ENCODE measurements around the gene NAA35. TPM values are rescaled to one million over a fixed set of nuclear protein-coding genes. Genes with fewer than 3 reads are reported as not detected.
"Not testable (repeated sequence)": the region's sequence is repeated elsewhere in the genome, so short reads cannot be mapped to it uniquely, and the experiment has no call there.

Gene NAA35
- total RNA-seq, 1 experiment from 2014 or later = 35.6 TPM

- no peaks in the 10 kb centered on the region for H3K27me3 ChIP-seq (ENCODE audit: low read length)
- H2AFZ ChIP-seq (ENCODE audit: low read length) = no peak overlapping the region
- H4K20me1 ChIP-seq (ENCODE audit: insufficient read depth, low read depth, low read length) = no peaks in the 10 kb centered on the region
- no peak overlapping the region for H3K9ac ChIP-seq (ENCODE audit: low read length)
- no peaks in the 10 kb centered on the region for H3K79me2 ChIP-seq (ENCODE audit: low read length)
- no peak overlapping the region for H3K4me2 ChIP-seq (ENCODE audit: low read depth, low read length, poor library complexity, severe bottlenecking)
- H3K27ac ChIP-seq (ENCODE audit: low read length) = no peak overlapping the region
- H3K9me3 ChIP-seq (ENCODE audit: low read length) = no peaks in the 10 kb centered on the region
- no peak overlapping the region for H3K4me3 ChIP-seq (ENCODE audit: low read length)
- no peaks in the 10 kb centered on the region for H3K36me3 ChIP-seq (ENCODE audit: insufficient read depth, low read length)
- 0 out of 2 replicates have a peak, but pooled peaks cover 5% of the 10 kb centered on the region for H3K4me1 ChIP-seq (ENCODE audit: low read length)
- no peak for DNase-seq
- no peaks in the 10 kb centered on the region for H3K9me2 ChIP-seq (replicated peaks; ENCODE audit: insufficient read depth, low read length)
Observed at GRCh38 chr9:85905957-85906356, 35.0 kb upstream of the NAA35 start.

GRCh38 chr9:85909390-85909789, 31.6 kb upstream of the NAA35 start:
- H3K9me2 ChIP-seq (replicated peaks; ENCODE audit: insufficient read depth, low read length) = no peaks in the 10 kb centered on the region
- no peak overlapping the region for H3K4me3 ChIP-seq (ENCODE audit: low read length)
- DNase-seq = no peak
- no peak overlapping the region for H2AFZ ChIP-seq (ENCODE audit: low read length)
- H3K9ac ChIP-seq (ENCODE audit: low read length) = no peak overlapping the region
- 0 out of 2 replicates have a peak, but pooled peaks cover 5% of the 10 kb centered on the region for H3K4me1 ChIP-seq (ENCODE audit: low read length)
- no peaks in the 10 kb centered on the region for H3K27me3 ChIP-seq (ENCODE audit: low read length)
- no peaks in the 10 kb centered on the region for H3K36me3 ChIP-seq (ENCODE audit: insufficient read depth, low read length)
- no peak overlapping the region for H3K27ac ChIP-seq (ENCODE audit: low read length)
- no peak overlapping the region for H3K4me2 ChIP-seq (ENCODE audit: low read depth, low read length, poor library complexity, severe bottlenecking)
- H3K9me3 ChIP-seq (ENCODE audit: low read length) = no peaks in the 10 kb centered on the region
- no peaks in the 10 kb centered on the region for H3K79me2 ChIP-seq (ENCODE audit: low read length)
- no peaks in the 10 kb centered on the region for H4K20me1 ChIP-seq (ENCODE audit: insufficient read depth, low read depth, low read length)

GRCh38 chr9:85914108-85914507, 26.8 kb upstream of the NAA35 start:
- no peak for DNase-seq
- Histone ChIP-seq H3K27ac (ENCODE audit: low read length) (no peak overlapping the region), H3K27me3 (ENCODE audit: low read length) (no peaks in the 10 kb centered on the region), H2AFZ (ENCODE audit: low read length) (no peak overlapping the region), H3K9me2 (replicated peaks; ENCODE audit: insufficient read depth, low read length) (no peaks in the 10 kb centered on the region), H4K20me1 (ENCODE audit: insufficient read depth, low read depth, low read length) (no peaks in the 10 kb centered on the region), H3K9me3 (ENCODE audit: low read length) (no peaks in the 10 kb centered on the region), H3K4me1 (ENCODE audit: low read length) (0 out of 2 replicates have a peak, but pooled peaks cover 5% of the 10 kb centered on the region), H3K36me3 (ENCODE audit: insufficient read depth, low read length) (no peaks in the 10 kb centered on the region), H3K4me2 (ENCODE audit: low read depth, low read length, poor library complexity, severe bottlenecking) (no peak overlapping the region), H3K79me2 (ENCODE audit: low read length) (no peaks in the 10 kb centered on the region), H3K4me3 (ENCODE audit: low read length) (no peak overlapping the region), H3K9ac (ENCODE audit: low read length) (no peak overlapping the region)

- Histone ChIP-seq H3K27me3 (ENCODE audit: low read length) (no peaks in the 10 kb centered on the region), H3K36me3 (ENCODE audit: insufficient read depth, low read length) (no peaks in the 10 kb centered on the region), H3K79me2 (ENCODE audit: low read length) (no peaks in the 10 kb centered on the region), H3K4me1 (ENCODE audit: low read length) (no peaks in the 10 kb centered on the region), H2AFZ (ENCODE audit: low read length) (no peak overlapping the region), H3K4me2 (ENCODE audit: low read depth, low read length, poor library complexity, severe bottlenecking) (no peak overlapping the region), H3K9me3 (ENCODE audit: low read length) (no peaks in the 10 kb centered on the region), H4K20me1 (ENCODE audit: insufficient read depth, low read depth, low read length) (no peaks in the 10 kb centered on the region), H3K9me2 (replicated peaks; ENCODE audit: insufficient read depth, low read length) (no peaks in the 10 kb centered on the region), H3K4me3 (ENCODE audit: low read length) (no peak overlapping the region), H3K27ac (ENCODE audit: low read length) (no peak overlapping the region), H3K9ac (ENCODE audit: low read length) (no peak overlapping the region)
- DNase-seq = no peak
Observed at GRCh38 chr9:85917756-85918155, 23.2 kb upstream of the NAA35 start.

GRCh38 chr9:85925493-85925892, 15.5 kb upstream of the NAA35 start:
- Histone ChIP-seq H3K4me1 (ENCODE audit: low read length) (no peaks in the 10 kb centered on the region), H3K9ac (ENCODE audit: low read length) (no peak overlapping the region), H3K9me2 (replicated peaks; ENCODE audit: insufficient read depth, low read length) (no peaks in the 10 kb centered on the region), H2AFZ (ENCODE audit: low read length) (no peak overlapping the region), H3K79me2 (ENCODE audit: low read length) (no peaks in the 10 kb centered on the region), H3K9me3 (ENCODE audit: low read length) (no peaks in the 10 kb centered on the region), H3K27ac (ENCODE audit: low read length) (no peak overlapping the region), H3K36me3 (ENCODE audit: insufficient read depth, low read length) (no peaks in the 10 kb centered on the region), H4K20me1 (ENCODE audit: insufficient read depth, low read depth, low read length) (no peaks in the 10 kb centered on the region), H3K4me3 (ENCODE audit: low read length) (no peak overlapping the region), H3K4me2 (ENCODE audit: low read depth, low read length, poor library complexity, severe bottlenecking) (no peak overlapping the region), H3K27me3 (ENCODE audit: low read length) (0 out of 2 replicates have a peak, but pooled peaks cover 2% of the 10 kb centered on the region)
- no peak for DNase-seq

- H2AFZ ChIP-seq (ENCODE audit: low read length) = no peak overlapping the region
- no peak for DNase-seq
- H3K27ac ChIP-seq (ENCODE audit: low read length) = no peak overlapping the region
- no peaks in the 10 kb centered on the region for H3K79me2 ChIP-seq (ENCODE audit: low read length)
- H4K20me1 ChIP-seq (ENCODE audit: insufficient read depth, low read depth, low read length) = no peaks in the 10 kb centered on the region
- no peak overlapping the region for H3K4me2 ChIP-seq (ENCODE audit: low read depth, low read length, poor library complexity, severe bottlenecking)
- H3K9me2 ChIP-seq (replicated peaks; ENCODE audit: insufficient read depth, low read length) = no peaks in the 10 kb centered on the region
- no peaks in the 10 kb centered on the region for H3K4me1 ChIP-seq (ENCODE audit: low read length)
- 0 out of 2 replicates have a peak, but pooled peaks cover 2% of the 10 kb centered on the region for H3K27me3 ChIP-seq (ENCODE audit: low read length)
- no peaks in the 10 kb centered on the region for H3K36me3 ChIP-seq (ENCODE audit: insufficient read depth, low read length)
- H3K9me3 ChIP-seq (ENCODE audit: low read length) = no peaks in the 10 kb centered on the region
- H3K4me3 ChIP-seq (ENCODE audit: low read length) = no peak overlapping the region
- H3K9ac ChIP-seq (ENCODE audit: low read length) = no peak overlapping the region
Observed at GRCh38 chr9:85927076-85927475, 13.9 kb upstream of the NAA35 start.

GRCh38 chr9:85931495-85931894, 9.5 kb upstream of the NAA35 start:
- Histone ChIP-seq H3K4me1 (ENCODE audit: low read length) (no peaks in the 10 kb centered on the region), H3K4me3 (ENCODE audit: low read length) (no peak overlapping the region), H3K79me2 (ENCODE audit: low read length) (no peaks in the 10 kb centered on the region), H3K36me3 (ENCODE audit: insufficient read depth, low read length) (no peaks in the 10 kb centered on the region), H2AFZ (ENCODE audit: low read length) (no peak overlapping the region), H3K27me3 (ENCODE audit: low read length) (no peaks in the 10 kb centered on the region), H3K27ac (ENCODE audit: low read length) (no peak overlapping the region), H3K9ac (ENCODE audit: low read length) (no peak overlapping the region), H4K20me1 (ENCODE audit: insufficient read depth, low read depth, low read length) (no peaks in the 10 kb centered on the region), H3K9me3 (ENCODE audit: low read length) (no peaks in the 10 kb centered on the region), H3K4me2 (ENCODE audit: low read depth, low read length, poor library complexity, severe bottlenecking) (no peak overlapping the region), H3K9me2 (replicated peaks; ENCODE audit: insufficient read depth, low read length) (no peaks in the 10 kb centered on the region)
- no peak for DNase-seq

GRCh38 chr9:85935950-85936349, 5.0 kb upstream of the NAA35 start:
- H3K27me3 ChIP-seq (ENCODE audit: low read length); H3K4me2 ChIP-seq (ENCODE audit: low read depth, low read length, poor library complexity, severe bottlenecking); H3K4me1 ChIP-seq (ENCODE audit: low read length); H4K20me1 ChIP-seq (ENCODE audit: insufficient read depth, low read depth, low read length); H3K9me3 ChIP-seq (ENCODE audit: low read length); H3K9me2 ChIP-seq (replicated peaks; ENCODE audit: insufficient read depth, low read length); H3K27ac ChIP-seq (ENCODE audit: low read length); H2AFZ ChIP-seq (ENCODE audit: low read length); H3K79me2 ChIP-seq (ENCODE audit: low read length); H3K36me3 ChIP-seq (ENCODE audit: insufficient read depth, low read length); H3K4me3 ChIP-seq (ENCODE audit: low read length); H3K9ac ChIP-seq (ENCODE audit: low read length); DNase-seq: not testable (repeated sequence)

All from Karpas-422 (cell line).